Stimulated activated CD4-positive, alpha-beta T cell treated with anti-CD3 and anti-CD28 coated beads, Interleukin-1b, Interleukin-23, amount 100 ng/mL, for 24 hours (primary cell): ENCODE measurements around the gene SP6.

Experiments
- DNase-seq, 4 experiments: peaks; one replicate each; pipeline ENCODE4 v3.0.0-alpha.2; 2020; ENCODE audit warnings: low read depth in 4 of 4, low spot score in 1 of 4

The SP6 gene

DNA sequence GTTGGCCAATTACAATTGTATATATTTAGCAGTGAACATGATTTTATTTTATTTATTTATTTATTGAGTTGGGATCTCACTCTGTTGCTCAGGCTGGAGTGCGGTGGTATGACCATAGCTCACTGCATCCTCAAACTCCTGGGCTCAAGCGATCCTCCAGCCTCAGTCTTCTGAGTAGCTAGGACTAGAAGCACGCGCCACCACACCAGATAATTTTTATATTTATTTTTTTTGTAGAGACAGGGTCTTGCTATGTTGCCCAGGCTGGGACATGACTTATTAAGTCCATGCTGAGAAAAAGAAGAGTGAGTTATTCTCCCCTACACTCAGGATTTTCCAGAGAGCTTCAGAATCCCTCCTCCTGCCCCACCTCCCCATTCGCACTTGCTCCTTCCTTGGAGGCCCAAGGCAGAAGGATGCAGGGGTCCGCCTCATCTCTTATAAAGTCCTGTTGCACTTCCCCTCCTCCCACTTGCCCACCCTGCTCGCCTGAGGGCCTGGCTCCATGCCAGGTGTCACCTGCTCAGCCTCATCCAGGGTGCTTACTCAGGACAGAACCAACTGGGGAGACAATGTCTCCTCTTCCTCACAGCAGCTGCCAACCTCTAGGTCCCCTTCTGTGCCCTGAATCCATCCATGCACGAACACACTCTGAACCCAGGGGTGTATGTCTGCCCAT is 29.0 kb upstream of the SP6 start:
- no peak for DNase-seq

DNA sequence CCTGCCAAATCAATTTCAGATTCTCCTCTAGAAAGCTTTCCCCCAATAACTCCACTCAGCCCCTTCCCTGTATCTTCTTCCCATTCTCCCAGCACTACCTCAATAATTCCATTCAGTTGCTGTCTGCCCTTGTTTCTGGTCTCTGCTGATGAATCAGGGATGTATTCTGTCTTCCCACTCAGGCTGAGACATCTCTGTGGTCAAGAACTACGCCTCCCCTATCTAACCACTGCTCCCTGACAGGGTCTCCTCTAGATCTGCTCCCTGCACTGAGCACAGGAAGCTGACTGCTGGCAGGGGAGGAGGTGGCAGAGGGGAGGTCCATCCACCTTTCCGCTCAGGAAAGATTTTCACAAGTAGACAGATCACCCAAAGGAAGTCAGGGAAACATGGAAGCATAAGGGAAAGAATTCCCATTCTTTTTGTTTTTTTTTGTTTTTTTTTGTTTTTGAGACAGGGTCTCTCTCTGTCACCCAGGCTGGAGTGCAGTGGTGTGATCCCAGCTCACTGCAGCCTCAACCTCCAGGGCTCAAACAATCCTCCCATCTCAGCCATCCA is 28.1 kb upstream of the SP6 start:
- DNase-seq, result no peak

DNA sequence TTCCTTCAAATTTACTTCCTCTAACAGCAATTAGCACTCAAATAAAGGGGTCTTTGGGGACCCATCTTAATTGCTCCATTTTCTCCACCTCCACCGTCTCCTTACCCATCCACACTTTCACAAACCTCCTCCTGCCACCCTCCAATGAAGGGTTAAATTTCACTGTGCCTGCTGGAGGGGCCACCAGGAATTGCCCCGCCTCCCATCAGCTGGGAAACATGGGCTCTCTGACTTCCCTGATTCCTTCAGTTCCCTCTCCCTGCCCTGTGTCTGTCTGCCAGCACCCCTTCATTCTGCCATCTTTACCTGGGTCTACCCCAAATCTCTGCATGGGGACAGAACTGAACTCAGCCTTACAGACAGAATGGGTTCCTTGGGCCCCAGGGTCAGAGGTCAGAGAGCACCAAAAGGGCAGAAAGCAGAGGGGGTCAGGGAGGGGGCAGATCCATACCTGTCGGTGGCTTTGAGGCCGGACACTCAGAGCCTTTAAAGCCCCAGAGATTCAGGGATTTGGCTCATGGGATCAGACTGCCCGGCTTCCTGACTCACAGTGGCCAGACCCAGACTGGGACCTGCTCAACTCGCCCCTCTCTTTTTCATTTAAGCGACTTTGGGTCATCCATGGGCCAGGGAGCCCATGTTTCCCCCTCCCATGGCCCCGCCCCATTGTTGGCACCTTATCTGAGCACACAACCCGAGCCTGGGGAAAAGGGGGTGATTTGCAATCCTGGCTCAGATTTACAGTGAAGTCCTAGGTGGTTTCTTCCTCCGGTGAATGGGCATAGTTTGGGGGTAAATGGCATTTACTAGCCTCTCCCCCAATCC is 27.5 kb upstream of the SP6 start:
- no peak for DNase-seq

DNA sequence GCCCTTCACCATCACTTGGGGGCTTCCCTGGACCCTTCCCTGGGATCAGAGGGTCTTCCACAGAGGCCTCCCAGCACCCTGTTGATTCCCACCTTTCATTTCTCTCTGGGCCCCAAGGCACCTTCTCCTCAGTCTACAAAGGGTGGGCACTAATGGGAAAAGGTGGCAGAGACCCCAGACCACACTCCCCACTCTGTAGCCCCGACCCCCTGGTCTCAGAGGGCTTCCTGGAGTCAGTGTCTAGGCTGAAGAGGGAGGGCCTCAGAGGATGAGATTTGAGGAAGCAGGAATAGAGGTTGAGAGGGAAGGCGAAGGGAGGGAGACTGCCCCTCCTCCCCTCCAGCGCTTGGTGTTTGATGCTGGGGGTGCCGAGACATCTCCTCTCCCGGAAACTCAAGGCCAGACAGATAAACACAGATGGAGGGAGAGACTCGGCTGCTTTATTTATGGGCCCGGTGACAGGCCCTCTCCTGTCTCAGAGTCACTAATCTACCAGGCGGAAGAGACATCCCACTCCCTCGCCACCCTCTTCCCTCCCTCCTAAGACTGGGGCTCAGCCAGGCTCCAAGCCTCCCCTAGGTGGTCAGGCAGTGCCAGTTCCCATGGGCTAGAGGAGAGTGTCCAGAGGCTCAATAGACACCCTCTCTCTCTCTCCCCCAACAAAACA is 26.5 kb upstream of the SP6 start:
- no peak for DNase-seq

DNA sequence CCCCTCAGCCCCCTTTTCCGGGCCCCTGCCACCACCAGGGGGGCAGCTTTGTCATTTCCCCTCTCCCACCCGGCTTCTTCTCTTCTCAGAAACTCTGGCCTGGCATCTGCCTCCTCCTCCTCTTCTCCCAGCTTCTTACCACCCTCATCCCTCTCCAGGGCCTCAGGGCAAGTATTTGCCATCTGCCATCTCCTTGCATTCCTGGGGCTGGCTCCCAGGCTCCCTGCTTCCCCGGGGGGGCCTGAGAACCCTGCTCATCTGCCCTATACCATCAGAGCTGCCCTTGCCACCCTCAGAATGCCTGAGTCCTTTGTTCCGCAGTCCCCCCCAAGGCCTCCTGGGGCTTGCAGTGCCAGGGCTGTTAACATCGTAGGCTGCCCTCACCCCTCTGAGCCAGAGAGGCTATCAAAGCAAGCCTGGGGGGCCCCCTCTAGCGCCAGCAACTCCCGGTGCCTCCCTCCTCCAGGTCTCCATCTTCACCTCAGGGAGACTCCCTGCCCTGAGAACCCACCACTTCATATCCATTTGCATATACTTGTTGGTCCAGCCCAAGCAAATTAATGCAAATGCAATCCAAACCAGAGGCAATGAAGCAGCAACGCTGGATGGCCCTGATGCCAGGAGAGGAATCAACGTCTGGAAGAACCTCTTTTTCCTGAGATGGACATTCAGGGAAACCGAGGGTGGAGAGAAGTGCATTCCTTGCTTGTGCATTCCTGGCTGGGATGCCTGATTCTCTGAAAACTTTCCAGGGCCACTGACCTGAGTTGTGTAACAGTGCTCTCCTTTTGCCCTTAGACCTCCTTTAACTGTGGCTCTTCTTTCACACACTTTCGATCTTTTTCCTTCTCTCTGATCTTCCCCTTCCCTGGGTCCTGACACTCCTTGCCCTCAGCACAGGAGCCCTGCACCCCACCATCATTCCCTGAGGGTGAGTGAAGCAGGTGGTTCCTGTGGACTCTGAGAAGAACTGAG is 24.3 kb upstream of the SP6 start:
- DNase-seq, result no peak

DNA sequence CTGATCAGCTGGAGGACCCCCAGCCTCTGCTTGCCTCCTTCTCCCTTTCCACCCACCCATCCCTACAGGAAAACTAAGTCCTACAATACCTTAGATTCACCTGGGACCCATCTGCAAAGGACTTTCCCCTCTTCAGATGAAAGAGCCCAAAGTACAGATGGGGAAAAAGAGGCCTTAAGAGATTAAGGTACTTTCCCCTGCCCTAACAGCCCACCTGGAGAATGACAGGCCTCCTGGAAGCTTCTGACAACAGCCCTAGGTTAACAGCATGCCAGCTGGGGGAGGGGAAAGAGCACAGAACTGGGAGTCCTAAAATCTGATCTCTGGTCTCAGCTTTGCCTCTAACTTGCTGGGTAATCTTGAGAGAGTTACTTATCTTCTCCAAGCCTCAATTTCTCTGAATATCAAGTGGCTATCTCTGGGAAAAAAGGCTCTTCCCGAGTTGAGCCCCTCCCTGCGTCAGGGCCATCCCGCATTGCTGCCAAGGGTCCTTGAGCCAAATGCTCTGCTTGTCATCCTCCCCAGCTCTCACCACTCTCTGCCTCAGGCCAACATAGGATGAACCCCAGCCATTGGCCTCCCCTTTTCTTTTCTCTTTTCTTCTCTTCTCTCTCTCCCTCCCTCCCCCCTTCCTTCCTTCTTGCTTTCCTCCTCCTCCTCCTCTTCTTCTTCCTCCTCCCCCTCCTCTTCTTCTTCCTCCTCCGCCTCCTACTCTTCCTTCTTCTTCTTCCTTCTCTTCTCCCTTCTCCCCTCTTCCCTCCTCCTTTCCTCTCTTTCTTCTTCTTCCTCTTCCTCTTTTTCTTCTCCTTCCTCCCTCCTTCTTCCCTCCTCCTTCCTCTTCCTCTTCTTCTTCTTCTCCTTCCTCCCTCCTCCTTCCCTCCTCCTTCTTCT is 22.5 kb upstream of the SP6 start:
- no peak for DNase-seq

DNA sequence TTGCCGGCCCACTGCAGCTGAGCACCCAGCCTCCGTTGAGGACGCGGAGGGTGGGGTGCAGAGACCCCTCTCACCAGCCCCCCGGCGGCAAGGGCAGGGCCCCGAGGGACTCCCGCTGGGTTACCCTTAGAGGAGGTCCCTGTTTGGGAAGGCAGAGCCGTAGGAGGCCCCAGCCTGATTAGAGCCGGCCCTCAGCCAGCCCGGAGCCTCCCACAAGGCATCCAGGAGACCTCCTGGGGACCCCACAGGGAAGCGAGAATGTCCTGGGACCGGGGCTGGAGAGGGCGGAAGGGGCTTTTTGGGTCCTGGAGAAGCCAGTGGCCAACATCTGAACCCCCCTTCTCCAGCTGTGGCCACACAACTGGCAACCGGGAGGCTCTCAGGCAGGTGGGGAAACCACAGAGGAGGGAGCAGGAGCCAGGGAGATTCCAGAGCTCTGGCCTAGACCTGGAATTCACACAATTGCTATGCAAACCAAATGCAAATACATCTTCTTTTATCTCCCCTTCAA is 21.7 kb upstream of the SP6 start:
- DNase-seq, result no peak

DNA sequence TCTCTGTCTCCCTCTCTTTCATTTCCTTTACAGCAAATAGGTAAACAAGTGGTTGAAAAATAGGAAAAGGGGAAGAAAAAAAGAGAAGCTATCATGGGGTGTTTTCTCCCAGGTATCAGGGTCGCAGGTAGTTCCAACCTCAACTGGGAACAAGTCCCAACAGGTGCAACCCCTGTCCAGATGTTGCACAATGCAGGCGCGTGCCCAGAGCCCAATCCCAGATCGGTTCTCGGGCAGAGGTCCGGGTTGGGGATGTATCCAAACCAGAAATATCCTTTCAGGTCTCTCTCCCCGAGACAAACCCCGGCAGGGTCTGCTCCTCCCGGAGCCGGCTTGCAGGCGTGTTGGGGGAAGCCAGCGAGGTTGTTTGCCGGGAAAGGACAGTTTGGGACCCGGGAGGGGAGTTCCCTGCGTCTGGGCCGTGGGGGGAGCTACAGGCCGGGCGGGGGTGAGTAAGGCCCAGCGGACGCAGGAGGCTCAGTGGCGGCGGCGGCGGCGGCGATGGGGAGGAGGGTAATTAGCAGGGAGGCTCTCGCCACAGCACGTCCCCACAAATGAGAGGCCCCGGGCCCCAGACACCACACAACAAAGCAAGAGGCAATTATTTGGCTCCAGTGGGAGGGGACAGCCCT is 21.2 kb upstream of the SP6 start:
- no peak for DNase-seq

DNA sequence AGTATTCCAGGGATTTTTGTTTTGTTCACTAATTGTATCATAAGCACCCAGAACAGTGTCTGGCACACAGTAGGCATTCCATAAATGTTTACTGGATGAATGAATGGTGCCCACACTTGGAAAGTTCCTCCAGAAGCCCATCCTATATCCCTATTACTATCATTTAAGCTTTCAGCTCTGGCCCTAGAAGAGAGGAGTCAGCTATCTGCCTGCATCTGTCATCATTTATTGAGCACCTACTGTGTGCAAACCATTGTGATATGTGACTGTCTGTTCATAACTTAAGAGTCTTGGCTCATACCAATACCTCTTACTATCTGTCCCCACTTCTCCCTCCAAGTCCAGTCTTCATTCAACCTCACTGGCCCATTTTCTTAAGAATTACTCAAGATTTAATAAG is 20.1 kb upstream of the SP6 start:
- DNase-seq, result no peak

DNA sequence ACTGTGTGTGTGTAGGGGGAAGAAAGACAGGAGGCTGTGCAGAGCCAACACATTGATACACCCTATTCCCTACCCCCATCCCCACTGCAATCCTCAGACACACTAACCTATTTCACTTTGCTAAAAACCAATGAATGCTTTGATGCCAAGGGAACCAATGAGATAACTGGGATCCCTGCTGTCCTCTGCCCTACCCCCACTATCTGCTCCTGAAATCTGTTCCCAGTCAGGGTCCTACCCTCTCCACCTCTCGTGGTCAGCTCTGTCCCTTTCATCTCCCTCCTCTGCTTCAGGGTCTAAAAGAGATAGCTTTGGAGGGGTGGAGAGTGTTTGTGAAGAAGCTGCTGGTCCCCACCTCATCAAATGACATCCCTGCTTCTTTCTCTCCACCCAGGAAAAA is 19.1 kb upstream of the SP6 start:
- no peak for DNase-seq

DNA sequence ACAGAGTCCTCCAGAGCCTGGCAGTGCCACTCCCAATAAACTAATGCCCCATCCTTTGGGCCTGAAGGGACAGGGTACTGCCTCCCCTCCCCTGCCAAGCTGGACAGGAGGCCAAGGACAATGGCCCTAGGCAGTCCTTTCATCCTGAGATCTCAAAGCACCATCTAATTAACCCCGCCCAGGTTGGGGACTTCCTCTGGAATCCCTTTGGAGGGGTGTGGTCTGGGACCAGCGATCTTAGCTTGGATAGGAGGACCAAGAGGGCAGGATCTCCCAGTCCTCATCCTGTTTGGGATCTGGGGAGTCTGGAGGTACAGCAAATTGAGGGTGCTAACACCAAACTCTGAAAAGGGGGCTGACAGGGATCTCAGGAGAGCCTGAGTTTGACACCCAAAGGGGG is 18.2 kb upstream of the SP6 start:
- DNase-seq, result no peak

DNA sequence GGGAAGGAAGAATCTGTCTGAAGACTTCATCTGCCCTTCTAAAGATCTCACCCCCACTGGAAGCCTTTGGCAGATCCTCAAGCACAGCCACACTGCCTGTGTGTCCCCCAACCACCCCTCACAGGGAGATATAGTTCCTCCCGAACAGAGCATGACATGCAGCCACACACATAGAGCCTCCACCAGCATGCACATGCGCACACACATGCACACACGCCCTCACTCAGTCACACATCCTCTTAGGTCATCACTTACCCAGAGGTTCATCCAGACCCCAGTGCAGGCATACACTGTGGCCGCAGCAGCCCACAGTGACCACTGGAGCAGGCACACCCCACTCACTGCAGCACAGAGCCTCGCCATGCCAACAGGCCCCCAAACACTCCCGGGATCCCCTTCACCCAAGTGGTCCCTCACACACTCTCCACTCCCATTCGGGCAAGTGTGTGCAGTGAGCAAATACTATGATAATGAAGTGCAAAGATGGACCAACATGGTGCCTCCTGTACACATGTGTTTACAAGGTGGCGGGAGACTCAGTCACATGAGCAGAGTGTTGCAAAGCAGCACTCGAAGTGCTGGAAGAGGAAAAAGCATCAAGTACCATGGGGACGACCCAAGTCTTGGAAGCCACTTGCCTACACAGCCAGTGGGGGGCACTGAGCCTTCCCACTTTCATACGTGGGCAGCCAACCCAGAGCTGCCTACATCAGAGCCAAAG is 17.0 kb upstream of the SP6 start:
- no peak for DNase-seq

DNA sequence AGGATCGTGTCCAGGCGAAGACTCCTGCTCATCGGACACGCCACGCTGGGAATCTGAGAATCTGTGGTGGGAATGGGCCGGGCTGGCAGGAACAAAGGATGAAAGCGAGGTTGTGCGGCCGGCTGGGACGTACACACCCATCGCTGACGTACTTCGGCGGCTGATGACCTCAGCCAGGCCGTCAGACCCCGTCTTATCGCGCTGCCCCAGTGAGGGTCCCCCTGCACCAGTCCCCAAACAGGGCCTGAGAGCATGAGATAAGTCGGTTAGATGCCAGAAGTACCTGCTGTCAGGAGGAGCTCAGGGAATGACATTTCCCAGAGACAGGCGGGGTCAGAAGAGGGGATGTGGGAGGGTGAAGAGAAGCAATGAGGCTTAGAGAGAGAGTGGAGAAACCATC is 16.0 kb upstream of the SP6 start:
- no peak for DNase-seq

DNA sequence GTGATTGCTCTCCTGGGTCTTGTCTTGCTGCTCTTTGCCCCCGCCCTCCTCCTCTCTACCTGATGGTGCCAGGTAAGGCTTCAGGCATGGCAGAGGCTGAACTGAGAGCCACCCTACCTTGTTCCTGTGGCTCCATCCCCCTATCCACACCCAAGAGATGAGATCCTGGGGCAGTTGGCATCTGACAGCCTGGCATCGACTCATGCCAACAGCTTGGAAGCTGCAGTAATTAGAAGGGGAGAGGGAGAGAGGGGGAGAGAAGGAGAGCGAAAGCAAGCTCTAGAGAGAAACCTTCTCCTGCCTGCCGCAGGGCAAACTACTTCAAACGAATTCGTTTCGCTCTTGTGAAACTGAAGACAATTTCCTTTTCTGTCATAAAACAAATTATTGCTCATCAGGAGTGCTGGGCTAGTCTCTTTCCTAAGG is 13.8 kb upstream of the SP6 start:
- no peak for DNase-seq

DNA sequence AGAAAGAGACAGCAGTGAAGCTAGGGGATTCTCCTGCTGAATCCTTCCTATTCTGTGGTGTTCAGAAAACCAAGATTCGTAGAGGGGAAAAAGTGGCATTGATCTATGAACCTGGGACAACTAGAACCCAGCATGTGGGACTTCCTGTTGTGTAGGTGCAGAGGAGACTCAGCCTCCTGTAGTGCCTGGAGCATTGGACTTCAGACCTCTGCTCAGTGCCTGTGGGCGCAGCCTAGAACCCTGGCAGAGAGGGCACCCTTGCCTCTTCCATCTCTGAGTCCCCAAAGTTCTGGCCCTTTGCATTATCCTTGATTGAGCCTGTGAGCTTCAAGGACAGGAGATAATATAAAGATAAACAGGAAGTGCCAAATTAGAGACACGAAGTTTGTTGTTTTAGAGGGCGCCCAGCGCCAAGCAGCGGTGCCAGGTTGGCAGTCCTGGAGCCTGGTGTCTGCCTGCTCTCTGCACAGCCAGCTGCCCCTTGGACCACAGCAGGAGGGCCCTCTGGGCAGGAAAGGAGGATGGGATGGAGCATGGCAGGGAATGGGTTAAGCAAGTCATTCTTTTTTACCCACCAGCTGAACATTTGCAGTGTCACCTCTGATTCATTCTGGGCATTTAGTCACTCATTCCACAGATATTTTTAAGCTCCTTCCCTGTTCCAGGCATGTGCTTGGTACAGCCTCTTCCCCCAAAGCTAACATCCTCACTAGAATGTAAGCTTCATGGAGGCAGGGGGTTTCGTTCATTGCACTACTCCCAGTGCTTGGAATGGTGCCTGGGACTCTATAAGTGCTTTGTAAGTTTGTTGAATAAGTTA is 11.9 kb upstream of the SP6 start:
- no peak for DNase-seq

DNA sequence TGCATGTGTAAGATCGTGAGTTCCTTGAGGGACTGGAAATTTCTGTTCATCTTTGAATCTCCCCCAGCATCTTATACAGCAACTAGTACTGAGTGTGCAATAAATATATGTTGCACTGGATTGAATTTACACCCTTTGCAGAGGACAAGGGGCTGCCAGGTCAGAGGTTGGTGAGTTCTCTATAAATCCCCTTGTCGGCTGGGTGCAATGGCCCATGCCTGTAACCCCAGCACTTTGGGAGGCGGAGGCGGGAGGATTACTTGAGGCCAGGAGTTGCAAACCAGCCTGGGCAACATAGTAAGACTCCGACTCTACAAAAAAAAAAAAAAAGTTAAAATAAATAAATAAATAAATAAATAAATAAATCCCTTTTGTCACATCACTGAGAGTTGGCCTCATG is 9.4 kb upstream of the SP6 start:
- no peak for DNase-seq

DNA sequence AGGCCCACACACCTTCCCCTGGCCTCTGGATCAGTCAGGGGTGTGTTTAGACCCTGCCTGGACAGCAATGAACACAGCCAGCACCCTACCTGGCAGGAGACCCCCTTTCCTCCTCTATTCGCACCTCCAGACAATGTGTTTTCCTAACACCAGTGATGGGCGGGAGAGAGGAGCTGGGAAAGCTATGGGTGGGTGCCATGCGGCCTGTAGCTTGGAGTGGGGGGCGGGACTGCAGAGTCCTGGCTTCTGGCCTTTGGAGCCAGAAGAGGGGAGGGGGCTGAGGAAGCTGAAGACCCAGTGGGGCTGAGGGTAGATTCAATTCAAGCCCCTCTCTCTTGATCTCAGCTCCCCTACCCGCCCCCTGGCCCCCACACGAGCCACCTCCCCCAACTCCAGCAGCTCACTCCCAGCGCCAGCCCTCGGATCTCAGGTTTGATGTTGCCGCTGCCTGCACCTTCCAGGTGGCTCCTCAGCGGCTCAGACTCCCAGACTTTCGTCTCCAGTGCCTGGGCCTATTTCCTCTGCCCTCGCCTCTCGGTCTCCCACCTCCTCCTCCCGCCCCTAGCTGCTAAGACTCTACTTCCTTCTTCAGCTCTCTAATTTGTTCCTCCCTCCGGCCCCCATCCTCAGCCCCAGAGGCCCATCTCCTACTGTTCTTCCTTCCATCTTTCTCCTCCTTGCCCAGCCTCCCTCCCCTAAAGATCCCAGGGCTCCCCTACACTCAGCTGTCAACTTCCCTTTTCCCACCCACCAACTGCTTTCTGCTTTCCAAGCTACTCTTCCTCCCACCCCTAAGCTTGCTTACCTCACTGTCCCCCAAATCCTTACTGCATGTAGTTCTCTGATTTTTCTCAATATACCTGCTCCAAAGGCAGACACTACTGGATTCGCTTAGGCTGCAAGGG is 6.8 kb upstream of the SP6 start:
- no peak for DNase-seq
